GM21737 (cell line): ENCODE results near the gene SDHAF2.
"Not testable (repeated sequence)": the region's sequence is repeated elsewhere in the genome, so short reads cannot be mapped to it uniquely, and the experiment has no call there.

Experiments
- ATAC-seq: cut with Tn5 transposase; IDR thresholded peaks from one replicate; pipeline ENCODE4 v1.9.1; 2021; ENCODE audit warnings: mild to moderate bottlenecking, moderate library complexity; ENCODE audit not compliant: unreplicated experiment

The SDHAF2 gene

GRCh38 chr11:61422226-61422625 is 7.7 kb upstream of the SDHAF2 start:
- ATAC-seq, result no peak

DNA sequence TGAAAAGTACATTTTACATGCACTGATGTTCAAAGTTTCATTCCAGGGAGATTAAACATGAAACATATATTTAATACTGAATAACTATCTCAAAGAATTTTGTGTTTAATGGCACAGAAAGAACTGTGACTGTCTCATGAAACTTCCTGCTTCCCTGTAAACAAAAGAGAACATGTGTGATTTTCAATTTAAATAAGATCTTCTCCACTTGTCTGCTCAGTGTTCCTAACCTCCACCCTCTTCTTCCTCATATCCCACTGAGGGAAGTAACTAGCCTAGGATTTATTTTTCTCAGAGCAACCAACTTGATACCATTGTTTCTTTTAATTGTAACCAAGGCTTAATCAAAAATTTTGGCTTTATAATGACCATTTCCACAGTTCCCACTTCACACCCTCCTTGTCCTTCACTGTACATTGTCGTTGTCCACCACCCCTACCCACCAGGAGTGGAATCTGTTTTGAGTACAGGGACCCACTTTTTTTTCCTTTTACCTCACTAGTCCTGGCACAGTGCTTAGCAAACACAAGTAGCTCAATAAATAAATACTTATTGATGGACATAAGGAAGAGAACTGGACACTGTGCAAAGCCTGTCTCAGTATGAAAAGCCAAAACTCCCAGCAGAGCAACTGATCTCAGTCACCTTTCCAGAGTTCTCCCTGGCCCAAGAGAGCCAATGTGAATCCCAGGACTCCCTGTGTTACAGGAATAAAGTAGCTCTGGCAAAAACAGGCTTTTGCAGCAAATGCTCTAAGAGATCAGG is 4.4 kb upstream of the SDHAF2 start:
- ATAC-seq, result no peak

DNA sequence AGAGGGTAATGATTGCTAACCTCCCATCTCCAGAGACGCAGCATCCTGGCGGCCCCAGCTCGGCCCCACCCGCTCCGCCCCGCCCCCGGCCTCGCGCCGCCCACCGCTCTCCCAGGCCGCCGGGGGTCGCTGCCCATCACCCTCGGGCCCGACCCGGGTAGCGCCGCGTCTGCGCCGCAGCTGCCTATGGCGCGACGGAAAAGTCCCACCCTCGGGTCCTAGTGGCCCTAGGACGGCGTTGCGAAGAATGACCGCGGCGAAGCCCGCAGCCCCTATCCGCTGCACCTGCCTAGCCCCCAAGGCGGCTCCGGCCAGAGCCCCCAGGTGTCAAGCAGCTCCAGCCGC is 606 bp upstream of the SDHAF2 start:
- ATAC-seq, result peak; percentile 46

- ATAC-seq, result not testable (repeated sequence)
Observed at GRCh38 chr11:61430839-61431238, 915 bp downstream of the SDHAF2 start.

- ATAC-seq, result no peak
Observed at GRCh38 chr11:61437496-61437895, 7.6 kb downstream of the SDHAF2 start.

- ATAC-seq, result no peak
Observed at GRCh38 chr11:61439615-61440014, 9.7 kb downstream of the SDHAF2 start.

- no peak for ATAC-seq
Observed at GRCh38 chr11:61442616-61443015, 12.7 kb downstream of the SDHAF2 start.

GRCh38 chr11:61445516-61445915 is 15.6 kb downstream of the SDHAF2 start:
- no peak for ATAC-seq

- ATAC-seq, result peak; percentile 72
Observed at GRCh38 chr11:61446211-61446651, 16.3 kb downstream of the SDHAF2 start.

- ATAC-seq, result no peak
Observed at GRCh38 chr11:61447601-61448551, 18.0 kb downstream of the SDHAF2 start.

DNA sequence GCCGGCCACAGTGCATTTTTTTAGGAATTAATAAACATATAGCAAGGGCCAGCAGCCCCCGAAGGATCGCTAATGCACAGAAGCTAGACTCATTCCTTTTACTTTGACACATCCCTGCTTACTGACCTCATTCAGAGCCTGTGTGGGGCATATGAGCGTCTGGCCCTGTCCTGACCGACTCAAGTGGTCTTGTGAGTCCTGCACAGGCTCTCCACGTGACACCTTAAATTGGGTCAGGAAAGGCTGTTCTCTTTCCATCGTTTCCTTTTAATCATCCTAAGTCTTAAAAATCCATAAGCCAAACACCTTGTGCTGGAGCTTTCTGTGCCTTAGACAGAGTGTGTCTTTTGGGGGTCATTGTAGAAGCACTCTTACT is 18.6 kb downstream of the SDHAF2 start:
- ATAC-seq, result no peak

DNA sequence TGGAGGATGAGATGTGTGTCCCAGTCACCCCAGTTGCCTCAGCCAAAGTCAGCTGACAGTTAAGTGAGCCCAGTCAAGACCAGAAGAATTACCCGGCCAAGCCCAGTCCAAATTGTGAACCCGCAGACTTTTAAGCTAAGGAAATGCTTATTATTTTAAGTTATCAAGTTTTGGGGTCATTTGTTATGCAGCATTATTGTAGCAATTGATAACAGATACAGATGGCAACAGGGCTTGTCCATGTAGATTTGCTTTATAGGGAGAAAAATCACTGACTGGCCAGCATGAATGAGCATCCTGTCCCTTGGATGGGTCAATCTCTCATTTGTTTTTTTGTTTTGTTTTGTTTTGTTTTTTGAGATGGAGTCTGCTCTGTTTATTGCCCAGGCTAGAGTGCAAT is 22.9 kb downstream of the SDHAF2 start:
- ATAC-seq, result no peak

DNA sequence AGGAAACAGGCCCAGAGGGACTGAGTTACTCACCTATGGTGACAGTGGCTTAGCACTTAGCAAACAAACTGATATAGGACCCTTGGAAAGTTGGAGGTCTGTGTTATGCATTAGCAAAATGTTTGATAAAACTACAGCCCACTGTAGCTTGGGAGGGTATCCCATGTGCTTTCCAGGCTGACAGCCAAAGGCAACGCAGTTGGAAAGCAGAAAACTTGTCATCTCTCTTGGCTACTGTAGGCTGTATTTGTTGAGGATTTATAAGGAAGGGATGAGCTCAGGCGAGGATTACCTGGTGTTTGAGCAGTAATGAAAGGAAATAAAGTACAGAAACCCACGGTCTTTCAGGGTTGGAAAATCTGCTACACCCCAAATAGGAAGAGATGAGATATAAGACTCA is 23.8 kb downstream of the SDHAF2 start:
- ATAC-seq, result no peak

GRCh38 chr11:61454520-61454919 is 24.6 kb downstream of the SDHAF2 start:
- no peak for ATAC-seq

DNA sequence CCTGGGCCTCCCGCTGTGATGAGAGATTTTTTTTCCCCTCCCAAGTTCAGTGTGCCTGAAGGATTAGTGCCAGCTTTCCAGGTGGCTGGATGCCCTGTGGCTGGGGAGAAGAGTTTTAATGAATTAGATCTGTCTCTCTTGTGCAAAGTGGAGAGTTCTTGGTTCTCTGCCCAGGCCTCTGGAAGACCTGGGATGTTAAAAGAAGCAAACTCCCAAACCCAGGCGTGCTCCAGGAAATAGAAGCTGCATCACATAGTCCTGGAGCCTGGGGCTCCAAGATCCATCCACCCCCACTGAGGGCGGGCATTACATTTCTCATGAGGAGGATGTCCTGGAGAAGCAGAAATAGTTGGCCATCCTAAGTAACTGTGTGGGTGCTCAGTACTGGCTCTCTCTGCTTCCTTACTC is 30.6 kb downstream of the SDHAF2 start:
- ATAC-seq, result no peak

DNA sequence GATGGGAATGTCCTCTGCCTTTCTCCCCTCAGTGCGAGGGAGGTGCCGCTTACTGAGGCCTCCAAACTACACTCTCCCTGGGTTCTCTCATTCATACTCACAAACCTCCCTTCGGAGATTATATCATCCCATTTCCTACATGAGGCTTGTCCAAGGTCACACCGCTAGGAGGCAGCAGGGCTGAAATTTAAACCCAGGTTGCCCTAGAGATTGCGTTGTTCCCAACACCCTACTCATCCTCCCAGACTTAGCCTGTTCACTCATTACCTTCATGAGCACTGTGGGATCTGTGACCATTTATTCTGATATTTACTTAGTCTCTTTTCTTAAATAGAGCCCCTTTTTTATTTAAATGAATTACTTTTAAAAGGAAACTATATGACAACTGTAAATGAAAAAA is 31.1 kb downstream of the SDHAF2 start:
- no peak for ATAC-seq

DNA sequence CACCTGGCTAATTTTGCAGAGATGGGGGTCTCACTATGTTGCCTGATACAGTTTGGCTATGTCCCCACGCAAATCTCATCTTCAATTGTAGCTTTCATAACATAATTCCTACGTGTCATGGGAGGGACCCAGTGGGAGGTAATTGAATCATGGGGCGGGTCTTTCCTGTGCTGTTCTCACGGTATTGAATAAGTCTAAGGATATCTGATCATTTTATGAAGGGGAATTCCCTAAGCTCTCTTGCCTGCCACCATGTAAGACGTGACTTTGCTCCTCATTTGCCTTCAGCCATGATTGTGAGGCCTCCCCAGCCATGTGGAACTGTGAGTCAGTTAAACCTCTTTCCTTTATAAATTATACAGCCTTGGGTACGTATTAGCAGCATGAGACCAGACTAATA is 37.7 kb downstream of the SDHAF2 start:
- ATAC-seq, result not testable (repeated sequence)

- ATAC-seq, result no peak
Observed at GRCh38 chr11:61468002-61468401, 38.1 kb downstream of the SDHAF2 start.

- ATAC-seq, result no peak
Observed at GRCh38 chr11:61472282-61472681, 42.4 kb downstream of the SDHAF2 start.

GRCh38 chr11:61472868-61473267 is 42.9 kb downstream of the SDHAF2 start:
- ATAC-seq, result no peak

GRCh38 chr11:61473370-61474012 is 43.6 kb downstream of the SDHAF2 start:
- no peak for ATAC-seq
